ENCODE results near the gene ACP1. TPM values are rescaled to one million over a fixed set of nuclear protein-coding genes. Genes with fewer than 3 reads are reported as not detected.

Gene ACP1
- total and polyA plus RNA-seq, 2 of the 8 experiments (the other 6 are each of a cell fraction or from before 2014, with no cell fraction given) = 115 to 155 TPM

GRCh38 chr2:322326-322725, 57.6 kb downstream of the ACP1 start:
- Histone ChIP-seq H3K79me2 (ENCODE audit: control insufficient read depth in 1 of 2, insufficient read depth in 2 of 2, low read length in 2 of 2) (no peaks in the 10 kb centered on the region), H3K27me3 (replicated peaks in 1 of 4; ENCODE audit: control insufficient read depth in 3 of 4, extremely low read depth in 1 of 4, insufficient read depth in 3 of 4, low read length in 3 of 4) (peaks cover 0 to 5% (median 0%) of the 10 kb centered on the region in 4 experiments; a peak in 1 of 7 replicates), H3K9me3 (ENCODE audit: insufficient read depth in 2 of 2, low read depth in 1 of 2, low read length in 1 of 2) (no peaks in the 10 kb centered on the region; a peak in 1 of 4 replicates), H3K4me2 (ENCODE audit: insufficient read depth in 1 of 2, low read depth in 2 of 2, low read length in 2 of 2) (no peak overlapping the region), H2AFZ (ENCODE audit: low read length) (no peak overlapping the region), H3K14ac (ENCODE audit: insufficient read length) (no peak overlapping the region), H2BK120ac (replicated peaks; ENCODE audit: low read depth, low read length) (no peak overlapping the region), H3K56ac (replicated peaks; ENCODE audit: insufficient read length, low read depth, low read length) (no peak overlapping the region), H3K23me2 (ENCODE audit: low read depth, low read length) (peaks cover 4% of the 10 kb centered on the region; the same call in 1 of the 2 replicates), H4K5ac (ENCODE audit: insufficient read length, low read depth, low read length) (no peak overlapping the region), H3K4me3 (ENCODE audit: extremely low read depth in 1 of 4, insufficient read depth in 2 of 4, low read depth in 3 of 4, low read length in 4 of 4) (no peak overlapping the region), H2AK5ac (ENCODE audit: low read depth, low read length) (no peak overlapping the region), H3K18ac (ENCODE audit: extremely low read depth, low read length) (no peak overlapping the region), H3K4me1 (replicated peaks in 1 of 4; ENCODE audit: control insufficient read depth in 3 of 4, insufficient read depth in 4 of 4, low read length in 3 of 4) (peaks cover 0 to 6% (median 4%) of the 10 kb centered on the region in 4 experiments; a peak in 5 of 7 replicates), H4K8ac (ENCODE audit: extremely low read depth, insufficient read depth, low read length) (no peak overlapping the region), H2BK15ac (ENCODE audit: low read length) (no peak overlapping the region), H4K20me1 (replicated peaks in 1 of 2; ENCODE audit: control insufficient read depth in 1 of 2, insufficient read depth in 2 of 2, low read length in 2 of 2) (peaks cover 0 to 7% of the 10 kb centered on the region in 2 experiments), H3K79me1 (ENCODE audit: low read depth, low read length) (no peaks in the 10 kb centered on the region), H3K23ac (ENCODE audit: insufficient read length) (no peak overlapping the region), H3K36me3 (ENCODE audit: control insufficient read depth in 2 of 4, insufficient read depth in 4 of 4, low read length in 3 of 4) (no peaks in the 10 kb centered on the region), H3K4ac (replicated peaks; ENCODE audit: insufficient read length, low read depth, low read length) (no peak overlapping the region), H2BK5ac (ENCODE audit: low read depth, low read length) (no peak overlapping the region), H3K9ac (replicated peaks in 1 of 4; ENCODE audit: extremely low read depth in 1 of 4, low read depth in 3 of 4, low read length in 3 of 4) (no peak overlapping the region), H2BK20ac (ENCODE audit: low read length) (no peak overlapping the region), H3K27ac (ENCODE audit: low read depth, low read length) (no peak overlapping the region), H4K91ac (replicated peaks; ENCODE audit: insufficient read length, low read length) (no peak overlapping the region), H2BK12ac (ENCODE audit: low read depth, low read length) (no peak overlapping the region)
- WGBS, 2 experiments (ENCODE audit: extremely low coverage in 1 of 2, insufficient coverage in 1 of 2, insufficient read length in 1 of 2, insufficient replicate concordance in 2 of 2, low coverage in 1 of 2, low lambda C conversion rate in 2 of 2, missing lambda C conversion rate in 1 of 2) = 88% methylated on average over 10 of the region's 10 CpGs; no CpG with 5 or more reads in 1 of the 2 experiments
- no peak for FAIRE-seq
- ChIA-PET POLR2A (ENCODE audit: partially characterized antibody) (no interaction called here), CTCF (ENCODE audit: partially characterized antibody) (interaction anchor here (0.9 kb wide), 1 partner anchor 10 kb away, joined by 4 read pairs; no protein-coding TSS in a partner anchor)
- TF ChIP-seq YY1 (IDR thresholded peaks at IDR 0.05; ENCODE audit: low read depth, low read length) (no peak), RFX5 (IDR thresholded peaks at IDR 0.05; ENCODE audit: borderline replicate concordance, low read depth, low read length) (no peak), SP1 (IDR thresholded peaks at IDR 0.05; ENCODE audit: low read depth, low read length) (no peak), POU5F1 (IDR thresholded peaks at IDR 0.05; ENCODE audit: low read depth, low read length) (no peak), HDAC2 (IDR thresholded peaks at IDR 0.05; ENCODE audit: borderline replicate concordance in 1 of 2, low read depth in 2 of 2, low read length in 2 of 2) (no peak), MAFK (IDR thresholded peaks at IDR 0.05; ENCODE audit: low read depth, low read length) (no peak), ZNF274 (IDR thresholded peaks at IDR 0.05; ENCODE audit: borderline replicate concordance, extremely low read depth, low read length) (no peak), ATF3 (IDR thresholded peaks at IDR 0.05; ENCODE audit: insufficient read depth, low read depth, low read length) (no peak), ASH2L (IDR thresholded peaks at IDR 0.05; ENCODE audit: low read length) (no peak), EP300 (IDR thresholded peaks at IDR 0.05; ENCODE audit: borderline replicate concordance in 1 of 2, low read depth in 2 of 2, low read length in 2 of 2) (no peak), SAP30 (IDR thresholded peaks at IDR 0.05; ENCODE audit: insufficient read depth, insufficient replicate concordance, low read length) (no peak)
- no peak for DNase-seq (ENCODE audit: low read depth in 1 of 2, low spot score in 2 of 2)

Data from H1 (cell line).